IPS DF 19.7 (cell line): ENCODE results near the gene RANBP3L.
A peak's percentile ranks its signal among the peaks of the same experiment; 100 is the strongest.

Source experiments
- DNase-seq: peaks from one replicate; pipeline ENCODE4 v3.0.0-alpha.2; 2013; ENCODE audit warnings: low read depth, low spot score

RANBP3L gene

GRCh38 chr5:36243653-36244052, 58.0 kb downstream of the RANBP3L start:
- DNase-seq, result no peak

- no peak for DNase-seq
These were observed 58.9 kb downstream of the RANBP3L start for GRCh38 chr5:36242534-36243485.

GRCh38 chr5:36241631-36242533, 59.8 kb downstream of the RANBP3L start, which contains the start of gene NADK2:
Gene NADK2, minus strand, starts transcription at chr5:36241925. Its CDS starts 127 bp downstream, at chr5:36241798.
- DNase-seq, result peak; percentile 83

- DNase-seq, result no peak
These were observed 60.7 kb downstream of the RANBP3L start for GRCh38 chr5:36240779-36241630.

- DNase-seq, result no peak
These were observed 62.1 kb downstream of the RANBP3L start for GRCh38 chr5:36239370-36240293.

- no peak for DNase-seq
These were observed 63.0 kb downstream of the RANBP3L start for GRCh38 chr5:36238502-36239295.

GRCh38 chr5:36237751-36238150, 64.0 kb downstream of the RANBP3L start:
- no peak for DNase-seq

- no peak for DNase-seq
These were observed 64.9 kb downstream of the RANBP3L start for GRCh38 chr5:36236801-36237200.

GRCh38 chr5:36232533-36232932, 69.2 kb downstream of the RANBP3L start:
- no peak for DNase-seq

GRCh38 chr5:36230151-36230790, 71.4 kb downstream of the RANBP3L start:
- DNase-seq, result no peak

- DNase-seq, result no peak
These were observed 73.2 kb downstream of the RANBP3L start for GRCh38 chr5:36228505-36228904.

GRCh38 chr5:36227046-36227445, 74.7 kb downstream of the RANBP3L start:
- no peak for DNase-seq

- no peak for DNase-seq
These were observed 79.1 kb downstream of the RANBP3L start for GRCh38 chr5:36222620-36223019.

GRCh38 chr5:36217988-36218387, 83.7 kb downstream of the RANBP3L start:
- no peak for DNase-seq

GRCh38 chr5:36217567-36217966, 84.1 kb downstream of the RANBP3L start:
- DNase-seq, result no peak

- no peak for DNase-seq
These were observed 85.8 kb downstream of the RANBP3L start for GRCh38 chr5:36215910-36216309.

GRCh38 chr5:36214436-36214835, 87.3 kb downstream of the RANBP3L start:
- no peak for DNase-seq

GRCh38 chr5:36209664-36210063, 92.0 kb downstream of the RANBP3L start:
- no peak for DNase-seq

- no peak for DNase-seq
These were observed 92.9 kb downstream of the RANBP3L start for GRCh38 chr5:36208786-36209185.
